Astrocyte (in vitro differentiated cells and primary cell): ENCODE measurements around the gene OR10C1.

Source experiments
- EZH2 ChIP-seq: IDR thresholded peaks from 2 replicates; pipeline ENCODE4 v1.6.1; 2012; ENCODE audit warnings: mild to moderate bottlenecking, low read length, inconsistent platforms; ENCODE audit not compliant: insufficient read depth
- TF ChIP-seq, protein P1 (sequence below): IDR thresholded peaks from 2 replicates; pipeline ENCODE4 v1.5.1; 2011; ENCODE audit warnings: low read depth, mild to moderate bottlenecking, inconsistent platforms, low read length, moderate library complexity; ENCODE audit not compliant: insufficient read depth

DNA sequence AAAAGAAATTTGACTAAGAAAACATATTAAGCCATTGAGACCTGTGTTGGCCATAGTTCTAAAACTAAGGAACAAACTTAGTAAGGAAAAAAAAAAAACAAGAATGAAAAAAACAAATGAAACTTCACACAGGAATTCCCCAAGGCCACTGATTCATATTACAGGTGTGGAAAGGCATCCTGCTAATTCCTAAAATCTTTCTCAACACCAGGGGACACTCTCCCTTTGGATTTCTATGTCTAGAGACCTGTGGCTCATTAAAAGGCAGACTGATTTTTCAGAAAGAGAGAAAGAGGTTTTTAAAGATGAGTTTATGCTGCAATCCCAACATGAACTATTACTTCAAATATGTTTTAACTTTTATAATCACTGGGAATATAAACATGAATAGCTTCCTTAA, 24.5 kb upstream of the OR10C1 start, which contains the start of gene OR12D1:
- TF ChIP-seq, protein P1, sequence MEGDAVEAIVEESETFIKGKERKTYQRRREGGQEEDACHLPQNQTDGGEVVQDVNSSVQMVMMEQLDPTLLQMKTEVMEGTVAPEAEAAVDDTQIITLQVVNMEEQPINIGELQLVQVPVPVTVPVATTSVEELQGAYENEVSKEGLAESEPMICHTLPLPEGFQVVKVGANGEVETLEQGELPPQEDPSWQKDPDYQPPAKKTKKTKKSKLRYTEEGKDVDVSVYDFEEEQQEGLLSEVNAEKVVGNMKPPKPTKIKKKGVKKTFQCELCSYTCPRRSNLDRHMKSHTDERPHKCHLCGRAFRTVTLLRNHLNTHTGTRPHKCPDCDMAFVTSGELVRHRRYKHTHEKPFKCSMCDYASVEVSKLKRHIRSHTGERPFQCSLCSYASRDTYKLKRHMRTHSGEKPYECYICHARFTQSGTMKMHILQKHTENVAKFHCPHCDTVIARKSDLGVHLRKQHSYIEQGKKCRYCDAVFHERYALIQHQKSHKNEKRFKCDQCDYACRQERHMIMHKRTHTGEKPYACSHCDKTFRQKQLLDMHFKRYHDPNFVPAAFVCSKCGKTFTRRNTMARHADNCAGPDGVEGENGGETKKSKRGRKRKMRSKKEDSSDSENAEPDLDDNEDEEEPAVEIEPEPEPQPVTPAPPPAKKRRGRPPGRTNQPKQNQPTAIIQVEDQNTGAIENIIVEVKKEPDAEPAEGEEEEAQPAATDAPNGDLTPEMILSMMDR, result peak; percentile 16
- TF ChIP-seq EZH2, result no peak
